WERI-Rb-1 (cell line): ENCODE results near the gene TEN1.
"Not testable (repeated sequence)": the region's sequence is repeated elsewhere in the genome, so short reads cannot be mapped to it uniquely, and the experiment has no call there.

ENCODE experiments used
- DNase-seq: peaks from one replicate; pipeline ENCODE4 v3.0.0-alpha.2; 2020
- H3K27ac ChIP-seq: fragments of 250-450 bp; sonication (Bioruptor Pico); 2 replicates; pipeline ENCODE4 v1.5.1; 2020; ENCODE audit warnings: mild to moderate bottlenecking, moderate library complexity
- H3K27me3 ChIP-seq: fragments of 250-450 bp; sonication (Bioruptor Pico); 2 replicates; pipeline ENCODE4 v1.5.1; 2021; ENCODE audit warnings: mild to moderate bottlenecking, low read depth, moderate library complexity; ENCODE audit not compliant: insufficient read depth, severe bottlenecking
- H3K36me3 ChIP-seq: fragments of 250-450 bp; sonication (Bioruptor Pico); 2 replicates; pipeline ENCODE4 v1.5.1; 2020; ENCODE audit warnings: mild to moderate bottlenecking, moderate library complexity
- H3K4me3 ChIP-seq: 2 replicates; pipeline ENCODE4 v1.5.1; 2011; ENCODE audit warnings: low read depth, mild to moderate bottlenecking, control low read depth, low read length
- H3K9me3 ChIP-seq: fragments of 250-450 bp; sonication (Bioruptor Pico); 2 replicates; pipeline ENCODE4 v1.5.1; 2021; ENCODE audit warnings: mild to moderate bottlenecking, moderate library complexity; ENCODE audit not compliant: severe bottlenecking
- TF ChIP-seq, protein P1 (sequence below): IDR thresholded peaks from 2 replicates; pipeline ENCODE4 v1.5.1; 2011; ENCODE audit warnings: low read depth, mild to moderate bottlenecking, control low read depth, inconsistent platforms, low read length

The TEN1 gene

DNA sequence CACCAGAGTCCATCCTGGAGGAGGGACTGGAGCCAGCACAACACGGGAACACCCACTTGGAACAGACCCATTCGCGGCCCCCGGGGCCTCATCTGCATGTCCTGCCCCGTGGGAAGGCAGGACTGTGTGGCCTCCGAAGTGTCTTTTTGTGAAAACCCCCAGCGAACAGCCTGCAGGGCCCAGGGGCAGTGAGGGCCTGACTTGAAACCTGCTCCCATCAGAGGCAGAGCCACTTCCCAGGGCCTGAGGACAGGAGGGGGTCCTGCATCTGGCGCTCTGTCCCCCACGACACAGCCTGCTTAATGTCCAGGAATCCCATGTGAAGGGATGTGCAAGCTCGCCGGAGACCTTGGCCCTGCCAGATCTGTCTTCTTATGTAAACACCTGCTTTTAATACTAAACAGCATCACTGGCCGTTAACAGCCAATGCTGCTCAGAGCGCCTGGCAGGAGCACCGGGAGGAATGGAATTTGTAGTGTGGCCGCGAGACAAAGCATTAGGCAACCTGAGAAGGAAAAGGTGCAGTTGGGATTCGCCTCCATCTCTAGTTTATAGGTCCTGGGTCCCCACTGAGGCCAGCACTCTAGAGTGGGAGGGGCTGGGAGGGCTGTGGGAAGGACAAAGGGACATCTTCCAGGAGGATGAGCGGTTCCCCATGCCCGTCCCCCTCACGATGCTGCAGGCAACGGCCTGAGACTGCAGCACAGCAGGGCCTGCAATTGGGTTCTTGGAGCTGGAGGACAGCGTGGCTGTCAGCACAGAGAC, 57.6 kb downstream of the TEN1 start:
- no peak overlapping the region for H3K4me3 ChIP-seq
- DNase-seq: no peak
- H3K9me3 ChIP-seq: peaks cover 4% of the 10 kb centered on the region
- no peaks in the 10 kb centered on the region for H3K27me3 ChIP-seq
- TF ChIP-seq, protein P1, sequence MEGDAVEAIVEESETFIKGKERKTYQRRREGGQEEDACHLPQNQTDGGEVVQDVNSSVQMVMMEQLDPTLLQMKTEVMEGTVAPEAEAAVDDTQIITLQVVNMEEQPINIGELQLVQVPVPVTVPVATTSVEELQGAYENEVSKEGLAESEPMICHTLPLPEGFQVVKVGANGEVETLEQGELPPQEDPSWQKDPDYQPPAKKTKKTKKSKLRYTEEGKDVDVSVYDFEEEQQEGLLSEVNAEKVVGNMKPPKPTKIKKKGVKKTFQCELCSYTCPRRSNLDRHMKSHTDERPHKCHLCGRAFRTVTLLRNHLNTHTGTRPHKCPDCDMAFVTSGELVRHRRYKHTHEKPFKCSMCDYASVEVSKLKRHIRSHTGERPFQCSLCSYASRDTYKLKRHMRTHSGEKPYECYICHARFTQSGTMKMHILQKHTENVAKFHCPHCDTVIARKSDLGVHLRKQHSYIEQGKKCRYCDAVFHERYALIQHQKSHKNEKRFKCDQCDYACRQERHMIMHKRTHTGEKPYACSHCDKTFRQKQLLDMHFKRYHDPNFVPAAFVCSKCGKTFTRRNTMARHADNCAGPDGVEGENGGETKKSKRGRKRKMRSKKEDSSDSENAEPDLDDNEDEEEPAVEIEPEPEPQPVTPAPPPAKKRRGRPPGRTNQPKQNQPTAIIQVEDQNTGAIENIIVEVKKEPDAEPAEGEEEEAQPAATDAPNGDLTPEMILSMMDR: no peak
- H3K36me3 ChIP-seq: peaks cover 45% of the 10 kb centered on the region
- no peak overlapping the region for H3K27ac ChIP-seq

DNA sequence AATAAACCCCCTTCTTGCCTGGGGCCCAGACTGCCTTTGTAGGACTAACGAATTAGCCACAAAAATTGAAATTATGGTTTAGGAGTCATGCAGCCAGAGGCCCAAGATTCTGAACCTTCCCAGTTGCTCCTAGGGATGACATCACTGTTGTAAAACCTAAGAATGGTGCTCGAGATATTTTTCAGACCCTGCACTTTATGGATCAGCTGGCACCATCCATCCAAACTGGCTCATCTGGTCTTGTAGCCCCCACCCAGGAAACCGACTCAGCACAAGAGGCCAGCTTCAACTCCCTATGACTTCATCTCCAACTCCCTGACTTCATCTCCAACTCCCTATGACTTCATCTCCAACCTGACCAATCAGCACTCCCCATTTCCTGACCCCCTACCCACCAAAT, 59.0 kb downstream of the TEN1 start:
- Histone ChIP-seq H3K4me3 (no peak overlapping the region), H3K27ac (no peak overlapping the region; the same call in 1 of the 2 replicates), H3K27me3 (no peaks in the 10 kb centered on the region), H3K9me3 (peaks cover 4% of the 10 kb centered on the region), H3K36me3 (peaks cover 58% of the 10 kb centered on the region)
- TF ChIP-seq, protein P1: no peak
- DNase-seq: no peak

DNA sequence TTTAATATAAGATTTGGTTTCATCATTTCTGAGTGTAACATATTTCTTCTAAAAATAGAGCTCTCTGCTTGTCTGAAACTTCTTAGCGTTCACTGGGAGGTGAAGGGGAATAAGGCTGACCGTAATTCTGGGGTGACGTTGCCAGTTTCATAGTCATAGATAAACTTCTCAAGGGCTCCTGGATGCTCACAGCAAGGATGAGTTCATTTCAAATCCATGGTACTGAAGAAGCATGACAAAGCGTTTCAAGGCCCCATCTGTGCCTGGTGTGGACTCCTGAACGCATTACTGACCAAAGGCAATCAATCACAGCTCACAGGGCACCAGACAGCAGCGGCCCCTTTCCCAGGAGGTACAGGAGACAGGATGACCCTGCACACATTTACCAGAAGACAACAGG, 60.1 kb downstream of the TEN1 start:
- DNase-seq: peak; percentile 92
- Histone ChIP-seq H3K36me3 (peaks cover 69% of the 10 kb centered on the region), H3K4me3 (no peak overlapping the region), H3K27me3 (no peaks in the 10 kb centered on the region), H3K9me3 (no peaks in the 10 kb centered on the region), H3K27ac (peak overlapping the region; percentile 56)
- TF ChIP-seq, protein P1: no peak

DNA sequence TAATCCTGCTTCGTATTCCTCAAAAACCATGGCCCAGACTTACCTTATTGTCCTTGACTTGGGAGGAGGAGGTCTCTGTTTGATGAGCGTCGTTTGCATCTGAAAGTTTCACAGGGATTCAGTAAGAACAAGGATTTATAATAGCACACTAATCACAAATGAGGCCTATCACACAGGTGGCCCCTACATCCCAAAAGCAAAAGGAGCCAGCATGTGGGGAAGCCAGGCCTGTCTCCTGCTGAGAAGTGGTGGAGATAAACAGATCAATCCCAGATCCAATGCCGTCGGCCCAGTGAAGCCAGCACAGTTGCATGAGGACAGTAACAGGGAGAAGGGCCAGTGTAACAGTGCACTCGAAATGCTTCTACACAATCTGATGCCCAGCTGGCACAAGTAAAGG, 61.3 kb downstream of the TEN1 start:
- Histone ChIP-seq H3K27ac (peak overlapping the region; percentile 56), H3K4me3 (no peak overlapping the region), H3K27me3 (no peaks in the 10 kb centered on the region), H3K9me3 (no peaks in the 10 kb centered on the region), H3K36me3 (peaks cover 80% of the 10 kb centered on the region)
- TF ChIP-seq, protein P1: no peak
- no peak for DNase-seq

DNA sequence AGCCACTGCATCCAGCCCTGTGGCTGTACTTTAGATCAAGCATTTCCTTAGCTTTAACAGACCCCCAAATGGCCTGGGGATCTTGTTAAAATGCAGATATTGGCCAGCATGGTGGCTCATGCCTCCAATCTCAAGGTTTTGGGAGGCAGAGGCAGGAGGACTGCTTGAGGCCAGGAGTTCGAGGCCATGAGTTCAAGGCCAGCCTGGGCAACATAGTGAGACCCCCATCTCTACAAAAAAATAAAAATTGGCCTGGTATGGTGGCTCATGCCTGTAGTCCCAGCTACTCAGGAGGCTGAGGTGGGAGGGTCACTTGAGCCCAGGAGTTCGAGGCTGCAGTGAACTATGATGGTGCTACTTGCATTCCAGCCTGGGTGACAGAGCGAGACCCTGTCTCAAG, 63.8 kb downstream of the TEN1 start:
- peaks cover 97% of the 10 kb centered on the region for H3K36me3 ChIP-seq

DNA sequence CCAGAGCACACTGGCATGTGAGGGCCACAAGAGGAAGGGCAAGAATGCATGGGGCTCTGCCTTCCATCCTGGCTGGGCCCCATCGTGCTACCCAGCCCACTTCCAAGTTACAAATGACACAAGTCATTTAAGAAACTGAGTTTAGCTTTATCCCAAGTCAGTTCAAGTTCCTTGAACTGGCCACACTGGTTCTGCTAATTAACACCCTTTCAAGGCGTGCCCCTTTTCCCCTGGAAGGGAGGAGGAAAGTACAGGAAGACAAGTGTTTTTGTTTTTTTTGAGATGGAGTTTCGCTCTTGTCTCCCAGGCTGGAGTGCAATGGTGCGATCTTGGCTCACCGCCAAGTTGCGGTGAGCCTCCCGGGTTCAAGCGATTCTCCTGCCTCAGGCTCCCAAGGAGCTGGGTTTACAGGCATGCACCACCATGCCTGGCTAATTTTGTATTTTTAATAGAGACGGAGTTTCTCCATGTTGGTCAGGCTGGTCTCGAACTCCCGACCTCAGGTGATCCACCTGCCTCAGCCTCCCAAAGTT, 65.5 kb downstream of the TEN1 start:
- not testable (repeated sequence) for H3K9me3 ChIP-seq, H3K4me3 ChIP-seq, DNase-seq, H3K27me3 ChIP-seq, H3K27ac ChIP-seq
- peaks cover 97% of the 10 kb centered on the region for H3K36me3 ChIP-seq

More for the DNA sequence above, 63.8 kb downstream of the TEN1 start:
- H3K27me3 ChIP-seq, H3K27ac ChIP-seq, H3K9me3 ChIP-seq, DNase-seq, H3K4me3 ChIP-seq: not testable (repeated sequence)

DNA sequence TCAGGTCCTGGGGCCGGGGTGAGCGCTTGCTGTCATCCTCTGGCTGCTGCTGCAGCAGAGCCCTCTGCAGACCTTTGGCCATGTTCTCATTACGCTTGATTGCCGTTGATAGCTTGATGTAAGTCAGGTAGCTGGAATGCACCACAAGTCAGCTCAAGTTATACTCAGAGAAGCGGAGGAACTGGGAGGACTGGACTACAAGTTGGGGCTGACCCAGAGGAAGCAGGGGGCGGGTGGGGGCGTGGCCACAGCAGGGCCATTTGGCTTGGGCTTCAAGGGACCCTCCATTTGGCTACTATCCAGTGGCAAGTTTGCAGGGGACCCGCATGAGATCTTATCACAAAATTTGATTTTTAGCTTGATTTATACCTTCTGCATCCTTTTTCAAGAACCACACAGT, 67.0 kb downstream of the TEN1 start:
- Histone ChIP-seq H3K9me3 (no peaks in the 10 kb centered on the region), H3K27me3 (no peaks in the 10 kb centered on the region), H3K27ac (no peak overlapping the region), H3K36me3 (peaks cover 97% of the 10 kb centered on the region), H3K4me3 (no peak overlapping the region)
- no peak for DNase-seq
- TF ChIP-seq, protein P1: no peak
